Neutrophil (primary cell): ENCODE measurements around the gene GSX1.
"Not testable (repeated sequence)": the region's sequence is repeated elsewhere in the genome, so short reads cannot be mapped to it uniquely, and the experiment has no call there.

Source experiments
- H3K27ac ChIP-seq: fragments of 200-600 bp; sonication (generic); 2 replicates; pipeline ENCODE4 v1.5.1; 2016; ENCODE audit warnings: mild to moderate bottlenecking, moderate library complexity
- H3K27me3 ChIP-seq: fragments of 200-600 bp; sonication (generic); 2 replicates; pipeline ENCODE4 v1.6.0; 2016; ENCODE audit warnings: mild to moderate bottlenecking
- H3K36me3 ChIP-seq: fragments of 200-600 bp; sonication (generic); 2 replicates; pipeline ENCODE4 v1.5.1; 2017
- H3K4me1 ChIP-seq, 2 experiments: fragments of 200-600 bp in 1 of 2; sonication (generic) in 1 of 2; 1 replicate in 1 of 2; 2 replicates in 1 of 2; pipeline versions ENCODE4 v1.5.1 to v1.6.1; 2013 to 2016; ENCODE audit warnings: low read depth in 1 of 2, low read length in 1 of 2, mild to moderate bottlenecking in 1 of 2, moderate library complexity in 1 of 2; ENCODE audit not compliant: control insufficient read depth in 1 of 2, insufficient read depth in 1 of 2
- H3K4me3 ChIP-seq, 2 experiments: fragments of 200-600 bp in 1 of 2; sonication (generic) in 1 of 2; 1 replicate in 1 of 2; 2 replicates in 1 of 2; pipeline ENCODE4 v1.5.1; 2013 to 2016; ENCODE audit warnings: low read depth in 1 of 2, low read length in 1 of 2, mild to moderate bottlenecking in 1 of 2, moderate library complexity in 1 of 2
- H3K9me3 ChIP-seq: fragments of 200-600 bp; sonication (generic); 2 replicates; pipeline ENCODE4 v1.5.1; 2016
- TF ChIP-seq, protein P1 (sequence below): fragments of 200-600 bp; sonication (generic); IDR thresholded peaks from 2 replicates; pipeline ENCODE4 v1.5.1; 2016; ENCODE audit warnings: antibody characterized with exemption

GSX1 gene

DNA sequence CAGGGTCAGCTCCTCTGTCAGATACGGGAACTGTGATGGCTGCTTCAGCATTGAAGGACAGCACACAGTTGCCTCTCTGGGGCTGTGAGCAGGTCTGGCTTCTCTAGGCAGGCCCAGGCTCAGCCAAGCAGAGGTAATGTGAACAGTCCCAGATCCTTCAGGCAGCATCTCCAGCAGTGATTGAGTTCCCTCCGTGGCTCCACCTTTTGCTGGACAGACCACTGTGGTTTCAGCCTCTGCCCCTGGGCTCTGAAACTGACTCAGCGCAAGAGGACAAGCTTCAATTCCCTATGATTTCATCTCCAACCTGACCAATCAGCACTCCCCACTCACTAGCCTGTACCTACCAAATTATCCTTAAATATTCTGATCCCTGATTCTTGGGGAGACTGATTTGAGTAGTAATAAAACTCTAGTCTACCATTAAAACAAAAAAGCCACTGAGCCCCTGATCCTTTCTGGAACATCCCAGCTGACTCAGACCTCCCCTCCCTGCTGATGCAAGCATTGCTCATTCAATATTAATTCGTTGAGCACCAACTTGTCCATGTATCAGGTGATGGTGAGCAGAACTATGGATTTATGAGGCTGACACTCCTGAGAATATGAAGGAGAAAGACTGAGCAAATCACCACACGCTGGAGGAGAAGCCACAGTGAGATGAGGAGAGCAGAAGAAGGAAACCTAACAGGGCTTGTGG lies 16.7 kb downstream of the GSX1 start:
- no peak overlapping the region for H3K27ac ChIP-seq
- H3K36me3 ChIP-seq = no peaks in the 10 kb centered on the region
- H3K27me3 ChIP-seq = peaks cover 96% of the 10 kb centered on the region
- TF ChIP-seq, protein P1, sequence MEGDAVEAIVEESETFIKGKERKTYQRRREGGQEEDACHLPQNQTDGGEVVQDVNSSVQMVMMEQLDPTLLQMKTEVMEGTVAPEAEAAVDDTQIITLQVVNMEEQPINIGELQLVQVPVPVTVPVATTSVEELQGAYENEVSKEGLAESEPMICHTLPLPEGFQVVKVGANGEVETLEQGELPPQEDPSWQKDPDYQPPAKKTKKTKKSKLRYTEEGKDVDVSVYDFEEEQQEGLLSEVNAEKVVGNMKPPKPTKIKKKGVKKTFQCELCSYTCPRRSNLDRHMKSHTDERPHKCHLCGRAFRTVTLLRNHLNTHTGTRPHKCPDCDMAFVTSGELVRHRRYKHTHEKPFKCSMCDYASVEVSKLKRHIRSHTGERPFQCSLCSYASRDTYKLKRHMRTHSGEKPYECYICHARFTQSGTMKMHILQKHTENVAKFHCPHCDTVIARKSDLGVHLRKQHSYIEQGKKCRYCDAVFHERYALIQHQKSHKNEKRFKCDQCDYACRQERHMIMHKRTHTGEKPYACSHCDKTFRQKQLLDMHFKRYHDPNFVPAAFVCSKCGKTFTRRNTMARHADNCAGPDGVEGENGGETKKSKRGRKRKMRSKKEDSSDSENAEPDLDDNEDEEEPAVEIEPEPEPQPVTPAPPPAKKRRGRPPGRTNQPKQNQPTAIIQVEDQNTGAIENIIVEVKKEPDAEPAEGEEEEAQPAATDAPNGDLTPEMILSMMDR = no peak
- no peak overlapping the region for H3K4me3 ChIP-seq
- H3K9me3 ChIP-seq = no peaks in the 10 kb centered on the region
- H3K4me1 ChIP-seq = no peaks in the 10 kb centered on the region

DNA sequence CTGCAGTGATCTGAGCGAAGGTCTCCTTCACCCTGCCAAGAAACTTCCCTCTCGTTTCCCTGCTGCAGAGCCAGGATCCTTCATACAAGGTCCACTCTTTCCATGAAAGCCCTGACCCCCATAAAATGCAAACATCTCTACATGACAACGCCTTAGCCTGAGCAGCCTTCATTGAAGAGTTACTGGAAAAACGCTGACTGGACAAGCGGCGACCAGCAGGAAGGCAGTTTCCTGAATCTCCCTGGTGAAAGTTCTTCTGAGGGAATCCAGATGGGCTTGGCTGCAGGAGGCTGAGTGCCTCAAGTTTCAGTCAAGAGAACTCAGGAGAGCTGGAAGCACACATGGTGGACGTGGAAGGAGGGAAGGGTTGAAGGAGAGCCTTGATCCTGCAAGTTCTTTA lies 17.7 kb downstream of the GSX1 start:
- Histone ChIP-seq H3K27me3 (peaks cover 94% of the 10 kb centered on the region), H3K36me3 (no peaks in the 10 kb centered on the region), H3K27ac (no peak overlapping the region), H3K9me3 (no peaks in the 10 kb centered on the region), H3K4me3 (no peak overlapping the region), H3K4me1 (no peaks in the 10 kb centered on the region)
- TF ChIP-seq, protein P1 = no peak

DNA sequence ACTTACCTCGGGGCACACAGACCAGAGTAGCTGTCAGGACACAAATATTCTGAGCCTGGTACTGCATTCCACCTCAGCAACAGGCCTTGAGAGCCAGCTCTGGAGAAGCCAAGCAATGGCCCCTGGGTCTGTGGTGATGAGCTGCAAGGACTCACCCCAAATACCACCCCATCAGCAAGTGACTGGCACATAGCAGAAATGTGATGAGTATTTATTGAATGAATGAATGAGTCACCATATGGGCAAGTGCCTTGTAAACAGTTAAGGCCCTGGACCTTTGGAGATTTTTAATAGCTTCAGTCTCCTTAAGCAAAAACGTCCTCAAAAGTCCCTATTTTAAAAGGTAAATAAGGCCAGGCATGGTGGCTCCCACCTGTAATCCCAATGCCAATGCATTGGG lies 18.2 kb downstream of the GSX1 start:
- H3K36me3 ChIP-seq = no peaks in the 10 kb centered on the region
- H3K4me1 ChIP-seq = no peaks in the 10 kb centered on the region
- no peaks in the 10 kb centered on the region for H3K9me3 ChIP-seq
- TF ChIP-seq, protein P1 = no peak
- no peak overlapping the region for H3K27ac ChIP-seq
- H3K4me3 ChIP-seq = no peak overlapping the region
- peaks cover 94% of the 10 kb centered on the region for H3K27me3 ChIP-seq

DNA sequence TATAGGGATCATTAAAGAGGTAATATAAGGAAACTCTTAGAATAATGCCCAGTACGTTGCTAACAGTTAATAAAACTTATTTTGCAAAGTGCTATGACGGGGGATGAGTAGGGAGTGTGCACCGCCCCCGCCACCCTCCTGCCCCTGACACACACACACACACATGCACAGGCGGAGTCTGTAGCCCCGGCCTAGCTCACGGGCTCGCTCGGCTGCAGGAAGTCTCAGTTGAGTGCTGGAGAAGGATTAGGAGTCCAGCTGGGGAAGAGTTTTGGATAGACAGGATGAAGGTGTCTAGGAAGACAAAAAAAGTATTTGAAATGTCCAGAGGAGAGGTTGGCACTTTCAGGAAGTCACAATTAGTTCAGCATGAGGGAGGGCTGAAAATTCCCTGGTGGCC lies 21.5 kb downstream of the GSX1 start:
- H3K4me1 ChIP-seq = no peaks in the 10 kb centered on the region
- no peaks in the 10 kb centered on the region for H3K36me3 ChIP-seq
- no peak overlapping the region for H3K4me3 ChIP-seq
- H3K9me3 ChIP-seq = no peaks in the 10 kb centered on the region
- H3K27me3 ChIP-seq = peaks cover 91% of the 10 kb centered on the region
- TF ChIP-seq, protein P1 = no peak
- no peak overlapping the region for H3K27ac ChIP-seq

DNA sequence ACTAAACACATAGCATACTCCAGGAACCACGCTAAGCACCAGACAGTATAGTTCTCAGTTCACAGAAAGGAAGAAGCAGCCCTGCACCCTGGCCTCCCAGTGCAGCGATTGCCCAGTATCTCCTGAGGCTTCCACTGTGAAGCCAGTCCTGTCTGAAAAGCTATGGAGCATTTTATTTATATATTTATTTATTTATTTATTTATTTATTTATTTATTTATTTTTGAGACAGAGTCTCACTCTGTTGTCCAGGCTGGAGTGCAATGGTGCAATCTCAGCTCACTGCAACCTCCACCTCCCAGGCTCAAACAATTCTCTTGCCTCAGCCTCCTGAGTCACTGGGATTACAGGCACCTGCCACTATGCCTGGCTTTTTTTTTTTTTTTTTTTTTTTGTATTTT lies 25.5 kb downstream of the GSX1 start:
- H3K4me1 ChIP-seq = not testable (repeated sequence)

DNA sequence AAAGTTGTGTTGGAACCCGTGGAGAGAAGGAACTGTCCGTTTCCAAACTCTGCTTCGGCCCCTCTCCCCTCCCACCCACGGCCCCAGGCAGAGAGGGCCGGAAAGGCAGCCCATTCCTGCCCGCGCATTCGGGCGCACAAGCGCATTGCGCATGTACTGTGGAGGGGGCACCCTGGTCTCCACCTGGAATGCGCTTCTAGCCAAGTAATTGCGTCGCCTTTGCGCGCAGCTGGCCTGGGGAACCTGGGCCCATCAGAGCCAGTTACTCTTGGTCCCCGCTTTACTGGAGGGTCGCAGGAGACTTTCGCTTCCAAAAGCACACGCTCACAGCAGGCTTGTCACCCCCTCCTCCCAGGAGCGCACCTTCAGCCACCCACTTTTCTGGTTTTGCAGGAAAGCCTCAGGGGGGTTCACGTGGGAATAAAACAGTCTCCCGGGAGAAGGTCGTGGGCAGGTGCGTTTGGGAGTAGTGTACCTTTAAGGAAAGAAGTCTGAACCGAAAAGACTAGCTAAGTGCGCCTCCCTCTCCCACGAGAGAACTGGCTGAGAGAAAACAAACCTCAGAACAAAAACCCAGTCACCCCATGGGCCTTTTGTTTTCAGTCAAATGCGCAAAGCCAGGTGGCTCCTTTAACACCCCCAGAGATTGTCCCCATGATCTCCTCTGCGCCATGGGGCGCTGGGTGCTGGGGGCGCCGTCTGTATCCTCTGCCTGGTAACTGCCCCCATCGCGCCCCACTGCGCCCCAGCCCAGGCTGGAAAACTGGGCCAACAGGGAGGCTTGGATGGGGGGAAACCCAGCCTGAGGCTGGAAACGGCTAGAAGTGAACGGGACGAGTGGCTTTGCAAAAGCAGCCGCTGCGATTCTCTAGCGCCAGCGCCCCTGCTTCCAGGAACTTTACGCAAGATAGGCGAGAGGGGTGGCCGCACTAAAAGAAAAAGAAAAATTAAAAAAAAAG lies 28.5 kb downstream of the GSX1 start:
- Histone ChIP-seq H3K36me3 (no peaks in the 10 kb centered on the region), H3K9me3 (no peaks in the 10 kb centered on the region), H3K27me3 (peaks cover 96% of the 10 kb centered on the region), H3K4me1 (no peaks in the 10 kb centered on the region), H3K27ac (no peak overlapping the region), H3K4me3 (no peak overlapping the region)
- TF ChIP-seq, protein P1 = no peak

More for the DNA sequence above, 25.5 kb downstream of the GSX1 start:
- H3K4me3 ChIP-seq, H3K36me3 ChIP-seq, H3K27ac ChIP-seq, H3K9me3 ChIP-seq: not testable (repeated sequence)
- H3K27me3 ChIP-seq = peaks cover 94% of the 10 kb centered on the region
